ENCODE data around the gene GAB1. TPM values are rescaled to one million over a fixed set of nuclear protein-coding genes. Genes with fewer than 3 reads are reported as not detected.
A peak's percentile ranks its signal among the peaks of the same experiment; 100 is the strongest.

GAB1 gene
- polyA plus RNA-seq, 3 donors, result 2.3 to 12.7 (median 3.9) TPM

- WGBS, 3 donors, result 46 to 100% (median 73%) methylated on average over 1 of the region's 1 CpG
- H3K27ac ChIP-seq (ENCODE audit: low read depth, low read length), result no peak overlapping the region
These were observed 165.6 kb downstream of the GAB1 start for GRCh38 chr4:143502231-143502630.

- WGBS, 3 donors, result 94 to 100% (median 97%) methylated on average over 1 of the region's 1 CpG
- H3K27ac ChIP-seq (ENCODE audit: low read depth, low read length), result no peak overlapping the region
These were observed 169.4 kb downstream of the GAB1 start for GRCh38 chr4:143506031-143506430.

- WGBS, 3 donors, result 94 to 97% (median 96%) methylated on average over 7 of the region's 7 CpGs
- H3K27ac ChIP-seq (ENCODE audit: low read depth, low read length), result no peak overlapping the region
These were observed 175.2 kb downstream of the GAB1 start for GRCh38 chr4:143511906-143512305.

- peak overlapping the region; percentile 89 for H3K27ac ChIP-seq (ENCODE audit: low read depth, low read length)
- 0 to 1% (median 0%) methylated on average over 18 of the region's 18 CpGs for WGBS, 3 donors
These were observed 176.3 kb downstream of the GAB1 start for GRCh38 chr4:143512978-143513313.

- WGBS, 3 donors, result 0 to 1% (median 0%) methylated on average over 85 to 86 of the region's 86 CpGs
- H3K27ac ChIP-seq (ENCODE audit: low read depth, low read length), result peak within 1 kb of the TSS; percentile 89
These were observed 176.9 kb downstream of the GAB1 start, which contains the start of gene SMARCA5 for GRCh38 chr4:143513314-143514168. SMARCA5 (plus strand) TSS chr4:143513702; CDS start chr4:143513925, 223 bp downstream.

GRCh38 chr4:143514169-143514495 is 177.5 kb downstream of the GAB1 start:
- H3K27ac ChIP-seq (ENCODE audit: low read depth, low read length), result peak overlapping the region; percentile 89
- WGBS, 3 donors, result 0 to 1% (median 0%) methylated on average over 13 of the region's 13 CpGs

GRCh38 chr4:143514497-143514896 is 177.8 kb downstream of the GAB1 start:
- WGBS, 3 donors, result 0% methylated on average over 18 of the region's 18 CpGs
- peak overlapping the region; percentile 89 for H3K27ac ChIP-seq (ENCODE audit: low read depth, low read length)

- 13 to 25% (median 21%) methylated on average over 5 of the region's 5 CpGs for WGBS, 3 donors
These were observed 178.2 kb downstream of the GAB1 start for GRCh38 chr4:143514901-143515300.

GRCh38 chr4:143515905-143516304 is 179.2 kb downstream of the GAB1 start:
- H3K27ac ChIP-seq (ENCODE audit: low read depth, low read length), result no peak overlapping the region

More at GRCh38 chr4:143514901-143515300, 178.2 kb downstream of the GAB1 start:
- no peak overlapping the region for H3K27ac ChIP-seq (ENCODE audit: low read depth, low read length)

GRCh38 chr4:143517764-143518163 is 181.1 kb downstream of the GAB1 start:
- 66 to 94% (median 94%) methylated on average over 2 of the region's 2 CpGs for WGBS, 3 donors
- no peak overlapping the region for H3K27ac ChIP-seq (ENCODE audit: low read depth, low read length)

Other genes starting within 250 kb of the GAB1 start
- gene USP38, start 152.0 kb upstream of the GAB1 start, polyA plus RNA-seq, result 1 to 10 TPM; 4.1 to 8.8 (median 5.6) TPM
- 10 to 100 TPM; 10.6 to 16.0 (median 14.0) TPM for gene SMARCA5, start 176.8 kb downstream of the GAB1 start, polyA plus RNA-seq

All from adipose tissue (tissue), 3 donors.